Astrocyte (in vitro differentiated cells and primary cell): ENCODE data around the gene CCDC92B. TPM values are rescaled to one million over a fixed set of nuclear protein-coding genes. Genes with fewer than 3 reads are reported as not detected.

Source experiments
- DNase-seq: peaks from one replicate; pipeline ENCODE4 v3.0.0-alpha.2; 2010; ENCODE audit warnings: low read depth
- FAIRE-seq: peaks from 2 replicates; lab custom pipeline; 2011; peaks lifted over from hg19 to GRCh38; lab: Jason Lieb, UNC
- H2AFZ ChIP-seq: 2 replicates; pipeline ENCODE4 v1.6.0; 2012; ENCODE audit warnings: low read depth, low read length, inconsistent platforms
- H3K27ac ChIP-seq: 2 replicates; pipeline ENCODE4 v1.5.1; 2011; ENCODE audit warnings: low read depth, low read length, inconsistent platforms
- H3K27me3 ChIP-seq: 2 replicates; pipeline ENCODE4 v1.6.0; 2011; ENCODE audit warnings: low read length, inconsistent platforms; ENCODE audit not compliant: insufficient read depth
- H3K36me3 ChIP-seq: 2 replicates; pipeline ENCODE4 v1.5.1; 2011; ENCODE audit warnings: low read length, inconsistent platforms; ENCODE audit not compliant: insufficient read depth
- H3K4me1 ChIP-seq: 2 replicates; pipeline ENCODE4 v1.5.1; 2011; ENCODE audit warnings: low read length, inconsistent platforms; ENCODE audit not compliant: insufficient read depth
- H3K4me2 ChIP-seq: 2 replicates; pipeline ENCODE4 v1.6.0; 2012; ENCODE audit warnings: low read length, inconsistent platforms
- H3K4me3 ChIP-seq: 2 replicates; pipeline ENCODE4 v1.5.1; 2011; ENCODE audit warnings: low read depth, mild to moderate bottlenecking, low read length, inconsistent platforms; ENCODE audit not compliant: insufficient read depth
- H3K79me2 ChIP-seq: 2 replicates; pipeline ENCODE4 v1.6.0; 2012; ENCODE audit warnings: mild to moderate bottlenecking, low read length, inconsistent platforms; ENCODE audit not compliant: insufficient read depth
- H3K9ac ChIP-seq: 2 replicates; pipeline ENCODE4 v1.6.0; 2012; ENCODE audit warnings: mild to moderate bottlenecking, low read length, inconsistent platforms
- H3K9me3 ChIP-seq: 2 replicates; pipeline ENCODE4 v1.5.1; 2012; ENCODE audit warnings: low read depth, mild to moderate bottlenecking, low read length, inconsistent platforms; ENCODE audit not compliant: insufficient read depth
- H4K20me1 ChIP-seq: 2 replicates; pipeline ENCODE4 v1.6.0; 2012; ENCODE audit warnings: low read length, inconsistent platforms; ENCODE audit not compliant: insufficient read depth
- H3K27ac Mint-ChIP-seq: one replicate; pipeline ENCODE4 v1.8.0; 2021; ENCODE audit warnings: mild to moderate bottlenecking, mixed read lengths; ENCODE audit not compliant: unreplicated experiment
- H3K27me3 Mint-ChIP-seq: one replicate; pipeline ENCODE4 v1.8.0; 2021; ENCODE audit warnings: low read depth, mixed read lengths; ENCODE audit not compliant: unreplicated experiment
- H3K36me3 Mint-ChIP-seq: one replicate; pipeline ENCODE4 v1.8.0; 2021; ENCODE audit warnings: low read depth, mixed read lengths; ENCODE audit not compliant: unreplicated experiment
- H3K4me1 Mint-ChIP-seq: one replicate; pipeline ENCODE4 v1.8.0; 2021; ENCODE audit warnings: low read depth, mixed read lengths; ENCODE audit not compliant: unreplicated experiment
- H3K4me3 Mint-ChIP-seq: one replicate; pipeline ENCODE4 v1.8.0; 2021; ENCODE audit warnings: mild to moderate bottlenecking, moderate library complexity, mixed read lengths; ENCODE audit not compliant: unreplicated experiment
- H3K9me3 Mint-ChIP-seq: one replicate; pipeline ENCODE4 v1.8.0; 2021; ENCODE audit warnings: mild to moderate bottlenecking, mixed read lengths; ENCODE audit not compliant: unreplicated experiment
- CTCF ChIP-seq: IDR thresholded peaks from 2 replicates; pipeline ENCODE4 v1.5.1; 2011; ENCODE audit warnings: low read depth, mild to moderate bottlenecking, inconsistent platforms, low read length, moderate library complexity; ENCODE audit not compliant: insufficient read depth
- EZH2 ChIP-seq: IDR thresholded peaks from 2 replicates; pipeline ENCODE4 v1.6.1; 2012; ENCODE audit warnings: mild to moderate bottlenecking, low read length, inconsistent platforms; ENCODE audit not compliant: insufficient read depth
- total RNA-seq: library from RNA; stranded (reverse); gene quantifications from 2 replicates; pipeline ENCODE4 v1.2.1, GENCODE V29; 2021

Gene CCDC92B
- total RNA-seq, 1 donor from 2014 or later: 0.36 TPM

- no peak for TF ChIP-seq CTCF
- peak; percentile 87 for TF ChIP-seq EZH2
- H3K9me3 ChIP-seq: no peaks in the 10 kb centered on the region
- peaks cover 28% of the 10 kb centered on the region for H3K27me3 ChIP-seq
- DNase-seq: no peak
- Mint-ChIP-seq H3K9me3 (peaks cover 4% of the 10 kb centered on the region), H3K36me3 (no peaks in the 10 kb centered on the region), H3K4me1 (no peaks in the 10 kb centered on the region), H3K27ac (peak overlapping the region; percentile 20), H3K4me3 (peak overlapping the region; percentile 73), H3K27me3 (peaks cover 46% of the 10 kb centered on the region)
- H3K4me1 ChIP-seq: no peaks in the 10 kb centered on the region
- H3K79me2 ChIP-seq: no peaks in the 10 kb centered on the region
- H3K27ac ChIP-seq: no peak overlapping the region
- no peak overlapping the region for H3K4me3 ChIP-seq
- FAIRE-seq: no peak
- no peaks in the 10 kb centered on the region for H4K20me1 ChIP-seq
- no peaks in the 10 kb centered on the region for H3K36me3 ChIP-seq
- no peak overlapping the region for H2AFZ ChIP-seq
- H3K9ac ChIP-seq: no peak overlapping the region
- peak overlapping the region; percentile 70 for H3K4me2 ChIP-seq
These were observed 6.7 kb upstream of the CCDC92B start for GRCh38 chr17:2755891-2756724.

GRCh38 chr17:2751491-2751890 lies 2.0 kb upstream of the CCDC92B start:
- Histone ChIP-seq H3K4me3 (no peak overlapping the region), H3K79me2 (no peaks in the 10 kb centered on the region), H3K27ac (no peak overlapping the region), H2AFZ (no peak overlapping the region), H4K20me1 (no peaks in the 10 kb centered on the region), H3K4me1 (no peaks in the 10 kb centered on the region), H3K27me3 (peaks cover 42% of the 10 kb centered on the region), H3K9me3 (no peaks in the 10 kb centered on the region), H3K9ac (no peak overlapping the region), H3K36me3 (no peaks in the 10 kb centered on the region), H3K4me2 (no peak overlapping the region)
- Mint-ChIP-seq H3K9me3 (no peaks in the 10 kb centered on the region), H3K27me3 (peaks cover 45% of the 10 kb centered on the region), H3K27ac (no peak overlapping the region), H3K4me3 (no peak overlapping the region), H3K36me3 (no peaks in the 10 kb centered on the region), H3K4me1 (no peaks in the 10 kb centered on the region)
- TF ChIP-seq CTCF: no peak
- TF ChIP-seq EZH2: no peak
- FAIRE-seq: no peak
- no peak for DNase-seq

- H4K20me1 ChIP-seq: no peaks in the 10 kb centered on the region
- H3K27me3 ChIP-seq: peaks cover 35% of the 10 kb centered on the region
- no peak overlapping the region for H3K4me2 ChIP-seq
- H3K9me3 ChIP-seq: no peaks in the 10 kb centered on the region
- no peaks in the 10 kb centered on the region for H3K36me3 ChIP-seq
- no peak overlapping the region for H3K27ac Mint-ChIP-seq
- no peaks in the 10 kb centered on the region for H3K4me1 ChIP-seq
- DNase-seq (no peak), FAIRE-seq (no peak)
- H3K27ac ChIP-seq: no peak overlapping the region
- H3K4me3 ChIP-seq: no peak overlapping the region
- H3K9me3 Mint-ChIP-seq: no peaks in the 10 kb centered on the region
- no peak overlapping the region for H2AFZ ChIP-seq
- H3K79me2 ChIP-seq: no peaks in the 10 kb centered on the region
- no peaks in the 10 kb centered on the region for H3K4me1 Mint-ChIP-seq
- H3K9ac ChIP-seq: no peak overlapping the region
- no peaks in the 10 kb centered on the region for H3K36me3 Mint-ChIP-seq
- peaks cover 44% of the 10 kb centered on the region for H3K27me3 Mint-ChIP-seq
- TF ChIP-seq EZH2: no peak
- no peak for TF ChIP-seq CTCF
- no peak overlapping the region for H3K4me3 Mint-ChIP-seq
These were observed 1.3 kb upstream of the CCDC92B start for GRCh38 chr17:2750721-2751120.
